ENCODE results near the gene DLK1. TPM values are rescaled to one million over a fixed set of nuclear protein-coding genes. Genes with fewer than 3 reads are reported as not detected.

The DLK1 gene
- total RNA-seq, 1 donor from 2014 or later, result not detected

GRCh38 chr14:100688598-100689461 is 37.9 kb upstream of the DLK1 start:
- Histone ChIP-seq H3K36me3 (ENCODE audit: control insufficient read depth, insufficient read depth, low read length) (no peaks in the 10 kb centered on the region), H3K4me3 (ENCODE audit: low read depth, low read length) (no peak overlapping the region), H3K27me3 (ENCODE audit: control insufficient read depth, insufficient read depth, low read length) (peaks cover under 1% of the 10 kb centered on the region)
- DNase-seq (ENCODE audit: low read depth), result peak; percentile 56
- TF ChIP-seq CTCF (IDR thresholded peaks at IDR 0.05; ENCODE audit: insufficient read depth, low read length, poor library complexity, severe bottlenecking), result no peak

GRCh38 chr14:100690672-100691071 is 36.0 kb upstream of the DLK1 start:
- H3K27me3 ChIP-seq (ENCODE audit: control insufficient read depth, insufficient read depth, low read length), result peaks cover 3% of the 10 kb centered on the region
- no peak overlapping the region for H3K4me3 ChIP-seq (ENCODE audit: low read depth, low read length)
- TF ChIP-seq CTCF (IDR thresholded peaks at IDR 0.05; ENCODE audit: insufficient read depth, low read length, poor library complexity, severe bottlenecking), result no peak
- H3K36me3 ChIP-seq (ENCODE audit: control insufficient read depth, insufficient read depth, low read length), result no peaks in the 10 kb centered on the region
- no peak for DNase-seq (ENCODE audit: low read depth)

- DNase-seq (ENCODE audit: low read depth), result peak; percentile 14
- Histone ChIP-seq H3K27me3 (ENCODE audit: control insufficient read depth, insufficient read depth, low read length) (peaks cover 3% of the 10 kb centered on the region), H3K36me3 (ENCODE audit: control insufficient read depth, insufficient read depth, low read length) (no peaks in the 10 kb centered on the region), H3K4me3 (ENCODE audit: low read depth, low read length) (no peak overlapping the region)
- TF ChIP-seq CTCF (IDR thresholded peaks at IDR 0.05; ENCODE audit: insufficient read depth, low read length, poor library complexity, severe bottlenecking), result no peak
Measured at GRCh38 chr14:100691395-100692056, 35.2 kb upstream of the DLK1 start.

- Histone ChIP-seq H3K27me3 (ENCODE audit: control insufficient read depth, insufficient read depth, low read length) (peaks cover 3% of the 10 kb centered on the region), H3K36me3 (ENCODE audit: control insufficient read depth, insufficient read depth, low read length) (no peaks in the 10 kb centered on the region), H3K4me3 (ENCODE audit: low read depth, low read length) (no peak overlapping the region)
- no peak for DNase-seq (ENCODE audit: low read depth)
- TF ChIP-seq CTCF (IDR thresholded peaks at IDR 0.05; ENCODE audit: insufficient read depth, low read length, poor library complexity, severe bottlenecking), result no peak
Measured at GRCh38 chr14:100692256-100692655, 34.4 kb upstream of the DLK1 start.

GRCh38 chr14:100692859-100693558 is 33.7 kb upstream of the DLK1 start:
- Histone ChIP-seq H3K27me3 (ENCODE audit: control insufficient read depth, insufficient read depth, low read length) (peaks cover 3% of the 10 kb centered on the region), H3K36me3 (ENCODE audit: control insufficient read depth, insufficient read depth, low read length) (no peaks in the 10 kb centered on the region), H3K4me3 (ENCODE audit: low read depth, low read length) (no peak overlapping the region)
- DNase-seq (ENCODE audit: low read depth), result peak; percentile 85
- TF ChIP-seq CTCF (IDR thresholded peaks at IDR 0.05; ENCODE audit: insufficient read depth, low read length, poor library complexity, severe bottlenecking), result no peak

All from kidney epithelial cell (primary cell).